Stimulated activated CD8-positive, alpha-beta memory T cell treated with anti-CD3 and anti-CD28 coated beads, Interleukin-2, amount 100 ng/mL, for 48 hours (primary cell): Measurements from ENCODE around the gene TTLL1.
"Not testable (repeated sequence)": the region's sequence is repeated elsewhere in the genome, so short reads cannot be mapped to it uniquely, and the experiment has no call there.

ENCODE experiments used
- DNase-seq, 2 donors: peaks; one replicate each; pipeline ENCODE4 v3.0.0-alpha.2; 2020; ENCODE audit warnings: low read depth in 2 of 2

Gene TTLL1

DNA sequence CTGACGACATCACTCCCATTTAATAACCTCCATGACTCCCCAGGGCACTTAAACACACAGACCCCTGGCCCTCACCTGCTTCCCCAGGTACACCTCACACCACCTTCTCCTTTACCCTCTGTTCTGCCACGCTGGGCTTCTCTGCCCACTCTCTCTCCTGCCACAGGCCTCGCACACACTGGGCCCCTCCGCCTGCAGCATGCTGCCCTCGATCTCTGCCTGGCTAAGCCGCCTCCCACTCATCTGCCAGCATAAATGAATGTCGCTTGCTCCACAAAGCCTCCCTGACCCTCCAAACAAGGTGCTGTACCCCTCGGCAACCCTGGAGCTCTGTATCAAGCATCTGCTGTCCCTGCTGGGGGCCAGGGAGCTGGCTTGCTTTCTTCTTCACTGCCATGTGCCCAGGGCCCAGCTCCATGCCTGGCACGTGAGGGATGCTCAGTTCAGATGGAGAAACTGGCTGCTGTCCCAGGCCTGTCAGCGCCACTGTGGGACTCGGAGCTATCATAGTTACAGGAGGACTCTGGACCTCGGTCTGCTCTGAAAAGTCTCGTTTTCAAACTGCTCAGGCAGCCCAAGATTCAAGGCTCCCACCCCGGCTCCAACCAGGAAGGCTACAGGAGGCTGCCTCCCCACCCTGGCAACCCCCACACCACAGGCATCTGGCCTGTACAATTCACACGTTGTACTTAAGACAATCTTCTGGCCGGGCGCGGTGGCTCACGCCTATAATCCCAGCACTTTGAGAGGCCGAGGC, 11.9 kb downstream of the TTLL1 start:
- no peak for DNase-seq

DNA sequence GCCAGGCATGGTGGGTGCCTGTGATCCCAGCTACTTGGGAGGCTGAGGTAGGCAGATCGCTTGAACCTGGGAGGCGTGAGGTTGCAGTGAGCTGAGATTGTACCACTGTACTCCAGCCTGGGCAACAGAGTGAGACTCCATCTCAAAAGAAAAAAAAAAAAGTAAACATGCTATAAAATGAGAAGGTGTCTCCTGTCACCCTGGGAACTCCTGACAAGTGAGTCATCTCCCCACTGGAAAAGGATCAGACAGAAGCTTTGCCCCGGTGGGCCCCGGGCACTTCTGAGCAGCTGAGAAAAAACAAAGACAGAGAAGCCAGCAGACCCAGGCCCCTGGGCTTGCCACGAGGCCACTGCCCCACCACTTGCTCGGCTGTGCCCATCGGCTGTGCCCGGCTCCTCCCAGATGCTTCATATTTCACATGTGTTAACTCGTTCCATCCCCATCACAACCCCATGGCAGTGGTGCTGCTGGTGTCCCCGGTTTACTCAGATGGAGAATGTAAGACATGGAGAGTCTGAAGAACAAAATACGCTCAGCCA, 22.3 kb downstream of the TTLL1 start:
- no peak for DNase-seq

DNA sequence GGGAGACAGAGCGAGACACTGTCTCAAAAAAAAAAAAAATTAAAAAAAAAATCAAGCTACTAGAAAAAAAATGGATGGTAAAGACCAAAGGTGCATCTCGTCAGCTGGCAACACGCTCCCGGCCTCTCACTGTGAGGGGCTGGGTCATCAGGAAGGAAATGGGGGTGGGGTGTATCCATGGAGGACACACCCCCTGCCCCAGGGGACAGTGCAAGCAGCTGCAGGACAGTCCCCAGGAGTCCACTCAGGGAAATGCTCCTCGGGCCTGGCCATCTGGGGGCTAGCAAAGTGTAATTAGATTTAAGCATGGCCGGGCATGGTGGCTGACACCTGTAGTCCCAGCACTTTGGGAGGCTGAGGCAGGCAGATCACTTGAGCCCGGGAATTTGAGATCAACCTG, 23.1 kb downstream of the TTLL1 start:
- DNase-seq = no peak

DNA sequence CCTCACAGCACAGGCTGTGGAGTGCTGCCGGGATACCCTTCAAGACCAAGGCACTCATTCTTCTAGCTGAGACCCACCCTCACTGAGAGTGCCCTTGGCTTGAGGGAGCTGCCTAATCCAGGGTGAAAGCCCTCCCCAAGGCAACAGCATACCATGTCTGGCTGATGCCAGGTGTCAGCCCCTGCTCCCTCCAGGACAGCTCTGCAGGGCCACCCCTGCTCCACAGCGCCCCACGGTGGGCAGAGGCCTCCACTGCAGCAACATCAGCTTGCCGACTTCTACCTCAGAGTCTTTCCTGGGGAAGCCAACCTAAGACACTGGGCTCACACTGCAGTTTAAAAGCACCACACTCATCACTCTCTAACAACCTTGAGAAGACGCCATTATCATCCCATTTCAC, 29.0 kb downstream of the TTLL1 start:
- DNase-seq = peak; percentile 27 to 44

DNA sequence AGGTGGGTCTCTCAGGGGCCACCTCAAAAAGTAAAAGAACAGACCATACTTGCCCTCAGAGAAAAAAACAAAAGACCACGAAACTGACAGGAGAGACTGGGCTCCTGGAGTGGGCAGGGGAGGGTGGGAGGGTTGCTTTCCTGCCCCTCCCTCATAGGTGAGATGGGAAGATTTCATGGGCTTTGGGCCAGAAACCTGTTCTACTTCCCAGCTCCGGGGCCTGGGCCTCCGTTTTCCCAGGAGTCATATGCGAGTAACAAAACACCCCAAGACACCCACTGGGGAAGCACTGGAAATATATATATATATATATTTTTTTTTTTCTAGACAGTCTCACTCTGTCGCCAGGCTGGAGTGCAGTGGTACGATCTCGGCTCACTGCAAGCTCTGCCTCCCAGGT, 31.6 kb downstream of the TTLL1 start:
- no peak for DNase-seq

DNA sequence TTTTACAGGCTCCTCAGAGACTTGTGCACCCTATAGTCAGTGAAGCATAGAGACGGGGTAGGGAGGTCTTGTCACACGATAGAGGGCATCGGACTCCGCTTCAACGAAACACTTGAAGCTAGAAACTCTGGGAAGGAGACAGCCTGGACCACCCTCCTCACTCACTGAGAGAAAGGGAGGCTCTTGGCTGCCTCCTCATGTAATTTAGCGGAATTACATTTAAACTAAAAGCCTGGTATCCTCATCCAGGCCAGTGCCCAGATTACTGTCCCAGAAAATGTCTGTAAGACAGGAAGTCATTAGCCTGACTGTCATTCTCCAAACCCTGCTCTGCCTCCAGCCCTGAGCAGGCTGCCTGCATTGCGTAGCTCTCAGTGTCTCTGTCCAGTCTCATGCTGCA, 36.0 kb downstream of the TTLL1 start:
- DNase-seq = no peak

DNA sequence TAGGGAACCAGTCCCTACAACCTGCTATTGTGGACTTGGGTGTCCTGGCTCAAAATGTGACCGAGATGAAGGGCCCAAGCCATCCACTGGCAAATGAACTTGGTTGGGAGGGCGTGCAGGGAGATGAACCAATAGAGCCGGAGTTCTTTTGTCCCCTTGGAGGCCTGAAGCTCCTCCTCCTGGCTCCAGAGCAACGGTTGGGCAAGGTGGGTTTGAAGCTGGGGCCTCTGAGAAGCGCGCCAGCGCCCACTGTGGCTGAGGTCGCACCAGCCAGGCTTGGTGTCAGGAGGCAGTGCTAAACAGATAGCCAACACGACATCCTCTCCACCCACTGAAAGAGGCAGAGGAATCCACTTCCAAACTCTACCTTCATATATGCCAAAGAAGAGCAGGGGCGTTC, 38.2 kb downstream of the TTLL1 start:
- DNase-seq = no peak

DNA sequence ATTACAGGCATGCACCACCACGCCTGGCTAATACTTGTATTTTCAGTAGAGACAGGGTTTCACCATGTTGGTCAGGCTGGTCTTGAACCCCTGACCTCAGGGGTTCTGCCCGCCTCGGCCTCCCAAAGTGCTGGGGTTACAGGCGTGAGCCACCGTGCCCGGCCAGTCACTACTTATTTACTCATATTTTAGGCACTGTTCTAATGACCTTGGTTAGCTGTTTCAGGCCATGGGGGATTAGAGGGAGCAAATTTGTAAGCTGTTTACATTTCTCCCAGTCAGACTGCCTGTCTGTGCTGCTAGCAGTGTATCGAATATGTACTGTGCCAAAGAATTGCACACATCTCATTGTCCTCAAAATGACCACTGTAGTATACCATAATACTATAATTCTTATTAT, 41.6 kb downstream of the TTLL1 start:
- no peak for DNase-seq

DNA sequence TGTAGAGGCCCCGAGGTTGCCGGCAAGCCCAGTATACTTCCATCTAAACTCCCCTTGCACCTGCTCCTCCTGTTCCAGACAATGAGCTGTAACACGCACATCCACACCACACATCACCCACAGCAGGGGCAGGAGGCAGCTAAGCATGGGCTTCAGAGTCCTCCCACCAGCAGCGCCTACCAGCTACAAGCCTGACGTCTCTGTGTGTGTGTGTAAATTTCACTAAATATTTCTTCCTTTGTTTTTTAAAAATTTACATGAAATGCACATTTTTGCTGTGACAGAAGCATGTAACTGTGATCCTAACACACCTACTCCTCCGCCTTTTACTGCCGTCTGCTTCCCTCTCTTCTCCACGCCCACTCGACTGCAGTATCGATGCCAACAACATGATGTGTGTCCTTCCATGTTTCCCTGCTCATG, 44.9 kb downstream of the TTLL1 start:
- DNase-seq = no peak

DNA sequence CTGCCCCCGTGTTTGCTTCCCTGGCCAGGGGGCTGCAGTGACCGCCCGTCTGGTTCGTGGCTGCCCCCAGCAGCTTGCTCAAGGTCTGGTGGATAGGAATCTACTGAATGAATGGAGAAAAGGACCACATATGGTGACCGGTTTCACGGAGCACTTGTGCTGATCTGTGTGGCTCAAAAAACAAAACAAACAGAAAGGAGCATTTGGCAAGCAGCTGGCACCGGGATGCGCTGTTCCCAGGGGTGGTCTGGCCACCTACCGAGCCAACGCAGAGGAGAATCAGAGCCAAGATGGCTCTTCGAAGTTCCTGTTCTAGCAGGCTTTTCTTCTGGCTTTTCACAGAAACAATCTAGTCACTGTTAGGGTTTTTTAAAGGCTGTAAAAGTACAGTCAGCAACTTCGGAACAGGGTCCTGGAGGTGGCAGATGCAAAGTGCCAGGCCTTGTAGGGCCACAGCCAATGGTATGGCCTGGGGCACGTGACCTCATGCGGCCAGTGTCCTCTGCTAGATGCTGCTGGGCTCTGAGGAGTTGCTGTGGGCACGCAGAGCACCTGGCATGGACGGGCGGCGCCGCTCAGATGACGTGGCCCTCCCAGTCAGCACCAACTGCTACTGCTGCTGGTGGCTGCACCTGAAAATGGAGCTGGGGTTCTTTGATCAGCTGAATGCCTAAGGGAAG, 47.0 kb downstream of the TTLL1 start:
- no peak for DNase-seq

DNA sequence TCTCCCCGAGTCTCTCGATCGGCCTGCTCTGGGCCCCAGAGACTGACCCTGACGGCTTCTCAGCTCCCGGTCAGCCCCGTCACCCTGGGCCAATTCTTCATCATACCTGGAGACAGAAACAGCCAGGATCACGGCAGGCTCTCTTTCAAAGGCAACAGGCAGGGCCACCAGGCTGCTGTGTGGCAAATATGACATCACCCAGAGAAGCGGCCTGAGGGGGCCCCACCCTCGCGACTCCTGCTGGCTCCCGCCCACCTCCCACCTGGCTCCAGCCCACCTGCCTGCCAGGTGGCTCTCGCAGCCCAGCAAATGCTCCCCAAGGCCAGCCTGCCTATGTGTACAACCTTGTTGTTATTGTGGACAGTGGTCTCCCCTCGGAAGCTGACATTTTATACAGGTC, 49.4 kb downstream of the TTLL1 start:
- DNase-seq = no peak

DNA sequence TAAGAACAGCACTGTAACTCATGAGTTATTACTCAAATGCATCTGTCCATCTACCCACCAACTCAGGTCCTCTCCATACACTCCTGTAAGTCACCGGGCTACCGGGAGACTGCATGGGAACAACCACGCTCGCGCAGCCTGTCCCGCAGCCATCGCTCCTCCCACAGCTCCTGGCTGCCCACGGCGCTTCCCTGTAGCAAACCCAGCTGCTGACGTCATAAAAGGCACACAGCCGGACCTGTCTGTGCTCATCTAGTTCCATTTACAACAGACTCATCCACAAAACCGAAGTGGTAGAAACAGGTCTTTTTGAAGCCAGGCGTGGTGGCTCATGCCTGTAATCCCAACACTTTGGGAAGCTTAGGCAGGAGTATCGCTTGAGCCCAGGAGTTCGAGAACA, 50.9 kb downstream of the TTLL1 start:
- DNase-seq = no peak

DNA sequence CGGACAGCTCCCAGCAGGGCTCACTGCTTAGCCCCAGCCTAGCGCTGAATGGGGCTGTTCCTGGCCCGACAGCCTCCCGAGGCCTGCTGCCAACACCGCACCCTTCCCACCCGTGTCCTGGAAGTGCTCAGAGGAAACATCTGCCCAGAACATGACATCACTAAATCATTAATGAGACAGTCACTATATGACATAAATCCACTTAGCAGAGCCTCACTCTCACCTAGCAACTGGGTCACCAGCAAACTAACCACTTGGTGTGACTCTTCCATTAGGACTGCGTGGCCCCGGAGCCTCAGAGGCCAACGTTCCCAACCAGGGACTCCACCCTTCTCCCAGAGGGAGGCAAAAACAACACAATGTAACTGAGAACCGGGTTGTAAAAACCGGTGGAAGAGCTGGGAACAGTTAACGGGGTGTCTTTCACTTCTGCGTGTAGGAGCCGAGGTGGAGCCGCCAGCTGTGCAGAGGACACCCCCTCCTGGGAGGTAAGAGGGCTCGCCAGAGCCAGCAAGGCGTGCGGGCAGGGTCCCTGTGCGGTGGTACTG, 52.8 kb downstream of the TTLL1 start:
- DNase-seq = no peak

DNA sequence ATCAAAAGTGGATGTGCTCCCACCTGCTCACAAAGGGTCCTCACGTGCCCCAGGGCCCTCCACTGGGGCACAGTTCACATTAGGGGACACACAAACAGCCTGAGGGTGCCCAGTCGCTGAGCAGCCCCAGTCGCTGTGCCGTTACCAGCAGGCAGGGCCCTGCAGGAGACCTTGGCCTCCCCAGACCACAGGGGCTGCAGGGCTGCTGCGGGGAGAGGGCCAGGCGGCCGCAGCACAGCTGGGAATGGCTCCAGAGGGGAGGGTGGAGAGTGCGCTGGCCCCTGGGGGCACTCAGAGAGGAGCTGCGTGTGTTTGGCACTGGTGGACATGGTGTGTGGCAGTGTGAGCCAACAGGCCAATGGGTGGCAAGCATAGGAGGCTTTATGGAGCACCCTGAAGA, 53.9 kb downstream of the TTLL1 start:
- DNase-seq = no peak

DNA sequence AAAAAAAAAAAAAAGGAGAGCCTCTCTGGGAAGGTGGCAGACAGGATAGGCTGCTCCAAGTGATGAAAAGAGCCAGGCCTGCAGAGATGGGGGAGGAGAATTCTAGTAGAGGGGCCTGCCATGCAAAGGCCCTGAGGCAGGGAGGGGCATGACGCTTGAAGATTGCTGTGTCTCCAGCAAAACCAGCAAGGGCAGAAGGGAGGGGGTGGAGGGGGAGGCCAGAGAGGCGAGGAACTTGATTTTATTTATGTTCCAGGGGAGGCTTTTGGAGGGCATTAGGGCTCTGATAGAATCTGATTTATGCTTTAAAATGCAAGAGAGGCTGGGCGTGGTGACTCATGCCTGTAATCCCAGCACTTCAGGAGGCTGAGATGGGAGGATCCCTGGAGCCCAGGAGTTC, 57.6 kb downstream of the TTLL1 start:
- DNase-seq = no peak

DNA sequence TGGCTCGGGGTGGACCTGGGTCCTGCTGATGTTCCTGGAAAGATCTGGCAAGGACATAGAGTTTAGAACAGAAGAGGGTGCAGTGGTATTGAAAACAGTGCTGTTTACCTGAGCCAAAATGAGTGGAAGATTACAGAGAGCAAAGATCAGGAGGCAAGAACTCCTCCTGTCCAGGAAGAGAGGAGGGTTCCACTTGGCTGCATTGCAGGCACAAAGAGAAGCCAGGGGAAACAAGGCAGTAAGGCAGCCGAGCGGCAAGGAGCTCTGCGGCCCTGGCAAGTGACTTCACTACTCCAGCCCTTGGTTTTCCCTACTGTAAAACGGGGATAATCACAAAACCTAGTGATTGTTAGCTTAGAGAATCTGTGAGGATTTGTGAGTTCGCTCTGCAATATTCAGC, 70.6 kb downstream of the TTLL1 start:
- no peak for DNase-seq

DNA sequence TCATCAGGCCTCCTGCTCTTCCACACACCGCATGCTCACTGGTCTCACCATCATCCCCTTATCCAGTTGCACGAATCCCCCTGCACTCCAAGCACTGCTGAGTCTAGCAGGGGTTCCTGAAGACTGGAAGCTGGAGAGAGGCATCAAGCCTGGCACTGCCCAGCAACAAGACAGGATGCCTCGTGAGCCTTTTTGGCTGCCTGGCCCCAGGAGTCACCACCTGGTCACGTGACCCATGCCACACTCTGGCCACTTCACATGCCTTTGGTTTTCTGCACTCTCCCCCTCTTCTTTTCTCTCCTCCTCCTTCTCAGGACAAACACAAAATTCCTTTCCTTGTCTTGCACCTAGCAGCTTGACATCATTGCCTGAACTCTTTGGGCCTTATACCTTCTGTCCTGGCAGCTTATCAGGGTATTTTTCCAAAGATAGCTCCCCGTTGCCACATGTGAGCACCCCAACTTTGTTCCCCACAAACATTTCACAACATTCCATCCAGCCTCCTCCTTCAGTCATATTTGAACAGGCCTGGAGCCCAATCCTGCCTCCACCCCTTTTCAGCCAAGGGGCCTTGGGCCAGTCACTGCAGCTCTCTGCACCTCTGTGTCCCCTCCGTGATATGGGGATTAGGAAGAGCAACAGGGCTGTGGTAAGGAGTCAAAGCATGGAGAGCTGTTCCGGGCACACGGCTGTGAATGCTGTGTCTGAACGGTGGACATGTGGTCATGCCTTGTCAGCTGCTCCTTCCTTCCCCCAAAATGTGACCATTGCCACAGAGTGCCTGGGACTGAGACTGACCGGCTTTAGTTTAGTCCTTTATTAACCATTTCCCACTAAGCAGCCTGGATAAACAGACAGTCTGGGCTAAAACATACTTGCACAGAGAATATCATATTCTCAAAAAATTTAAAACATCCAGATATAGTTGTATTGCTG, 71.4 kb downstream of the TTLL1 start:
- DNase-seq = no peak

DNA sequence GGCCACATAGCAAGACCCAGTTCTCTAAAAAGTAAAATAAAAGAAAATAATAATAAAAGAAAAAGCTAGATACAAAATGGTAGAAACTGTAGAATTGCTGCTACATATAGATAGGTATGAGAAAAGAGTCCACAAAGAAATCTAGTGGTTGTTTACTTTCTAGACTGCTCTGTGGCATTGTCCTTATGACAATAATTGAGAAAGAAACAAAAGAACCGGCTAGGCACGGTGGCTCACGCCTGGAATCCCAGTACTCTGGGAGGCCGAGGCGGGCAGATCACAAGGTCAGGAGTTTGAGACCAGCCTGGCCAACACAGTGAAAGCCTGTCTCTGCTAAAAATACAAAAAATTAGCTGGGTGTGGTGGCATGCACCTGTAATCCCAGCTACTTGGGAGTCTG, 73.0 kb downstream of the TTLL1 start:
- not testable (repeated sequence) for DNase-seq

DNA sequence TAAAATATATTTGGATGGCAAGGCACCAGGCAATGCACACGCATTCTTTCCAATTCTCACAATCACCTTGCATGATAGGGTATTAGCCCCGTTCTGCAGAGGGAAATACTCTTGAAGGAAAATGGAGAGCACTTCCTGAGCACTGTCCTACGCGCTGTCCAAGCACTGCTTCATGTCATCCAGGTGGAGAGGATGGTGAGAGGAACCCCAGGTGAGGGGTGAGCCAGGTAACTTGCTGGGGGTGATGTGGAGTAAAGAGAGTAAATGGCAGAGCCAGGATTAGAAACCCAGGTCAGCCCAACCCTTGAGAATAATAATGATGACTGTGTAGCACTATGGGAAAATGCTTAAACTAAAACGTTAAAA, 73.5 kb downstream of the TTLL1 start:
- DNase-seq = no peak

DNA sequence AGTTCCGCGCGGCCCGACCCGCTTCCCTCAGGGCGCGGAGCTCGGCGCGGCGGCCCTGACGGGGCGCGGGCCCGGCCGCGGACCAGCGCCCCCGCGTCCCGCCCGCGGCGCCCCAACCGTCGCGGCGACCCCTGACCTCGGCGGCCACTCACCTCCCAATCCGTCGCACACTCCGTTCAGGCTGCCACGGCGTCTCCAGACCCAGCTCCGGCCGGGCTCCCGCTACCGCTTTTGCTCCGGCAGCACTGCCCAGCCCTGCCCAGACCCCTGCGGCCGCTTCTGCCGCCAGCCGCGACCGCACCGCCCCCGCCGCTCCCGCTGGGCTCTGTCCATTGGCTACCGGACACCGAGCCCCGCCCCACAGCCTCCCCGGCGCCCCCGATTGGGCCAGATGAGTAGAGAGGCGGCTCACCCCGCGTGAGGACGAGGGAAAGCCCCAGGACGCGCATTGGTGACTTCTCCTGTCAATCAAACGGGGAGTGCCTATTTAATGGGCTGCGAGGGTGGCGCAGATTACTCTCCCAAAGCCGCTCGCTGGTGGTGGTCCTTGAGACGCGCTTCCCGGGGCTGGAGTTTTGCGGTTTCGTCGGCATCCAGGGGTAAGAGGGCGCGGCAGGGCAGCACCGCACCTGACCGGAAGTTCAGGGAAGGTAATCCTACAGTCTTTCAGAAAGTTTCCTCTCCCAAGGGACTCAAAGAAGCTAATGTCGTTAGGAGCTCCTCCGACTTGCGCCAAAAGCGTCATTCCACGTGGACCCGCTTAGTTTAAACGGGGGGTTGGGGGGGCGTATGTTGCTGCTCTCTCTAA, 74.1 kb downstream of the TTLL1 start, which contains the start of gene PACSIN2:
PACSIN2 (minus strand) TSS at position 281 of the 808 bp plus-strand sequence. CDS start 103,069 bp downstream, outside the sequence.
- peak; percentile 97 for DNase-seq

DNA sequence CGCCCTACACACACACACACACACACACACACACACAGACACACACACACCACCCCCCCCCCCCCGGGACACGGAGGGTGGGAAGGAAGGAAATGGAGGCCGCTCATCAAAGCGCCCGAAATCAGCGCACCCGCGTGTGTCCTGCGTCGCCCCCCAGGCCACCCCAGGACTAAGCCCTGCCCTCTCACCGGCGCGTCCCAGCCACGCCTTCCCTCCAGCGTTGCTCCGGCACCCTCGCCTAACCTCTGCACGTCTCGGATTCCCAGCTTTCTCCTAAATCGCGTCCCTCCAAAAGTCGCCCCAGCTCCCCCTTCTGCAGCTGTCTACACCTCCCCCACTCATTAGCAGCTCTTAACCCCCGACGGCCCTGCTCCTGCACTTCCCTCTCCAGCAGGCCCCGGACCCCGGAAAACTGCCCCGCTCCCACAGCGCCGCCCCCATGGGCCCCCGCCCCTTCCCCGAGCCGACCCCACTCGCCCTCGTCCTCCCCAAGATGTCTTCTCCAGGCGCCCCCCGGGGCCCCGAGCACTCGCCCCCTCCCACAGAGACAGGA, 74.8 kb downstream of the TTLL1 start:
- no peak for DNase-seq
